Activated CD4-positive, alpha-beta T cell treated with anti-CD3 and anti-CD28 coated beads for 36 hours (primary cell): ENCODE measurements around the gene HTRA2. TPM values are rescaled to one million over a fixed set of nuclear protein-coding genes. Genes with fewer than 3 reads are reported as not detected.

Experiments
- ATAC-seq: fragments of 200-7000 bp; cut with Tn5 transposase; one replicate; pipeline ENCODE4 v1.10.0; 2021; ENCODE audit warnings: mild to moderate bottlenecking, moderate library complexity
- CTCF ChIA-PET: fragments of 350-600 bp; sonication (Branson Sonifier 250); formaldehyde crosslinking; loops from one replicate; lab custom pipeline; 2021; ENCODE audit warnings: antibody characterized with exemption; lab: Charles Lee
- POLR2A ChIA-PET: fragments of 350-600 bp; sonication (Branson Sonifier 250); formaldehyde crosslinking; loops from one replicate; lab custom pipeline; 2021; ENCODE audit warnings: antibody characterized with exemption, inconsistent platforms; lab: Charles Lee
- DNase-seq: peaks from one replicate; pipeline ENCODE4 v3.0.0-alpha.2; 2020
- H3K27ac Mint-ChIP-seq: one replicate; pipeline ENCODE4 v1.8.0; 2021; ENCODE audit warnings: mixed read lengths
- H3K27me3 Mint-ChIP-seq: one replicate; pipeline ENCODE4 v1.8.0; 2021; ENCODE audit warnings: mixed read lengths
- H3K36me3 Mint-ChIP-seq: one replicate; pipeline ENCODE4 v1.8.0; 2021; ENCODE audit warnings: low read depth, mixed read lengths
- H3K4me1 Mint-ChIP-seq: one replicate; pipeline ENCODE4 v1.8.0; 2021; ENCODE audit warnings: mixed read lengths
- H3K4me3 Mint-ChIP-seq: one replicate; pipeline ENCODE4 v1.8.0; 2021; ENCODE audit warnings: mild to moderate bottlenecking, moderate library complexity, mixed read lengths
- H3K9me3 Mint-ChIP-seq: one replicate; pipeline ENCODE4 v1.8.0; 2021; ENCODE audit warnings: low read depth, mixed read lengths
- intact Hi-C, 2 experiments: fragments of 100-400 bp; cut with DNase I in 1 of 2; cut with micrococcal nuclease in 1 of 2; formaldehyde crosslinking; loops; one replicate each; pipeline versions ENCODE4 v1.14.2 to v1.15.1; 2022 to 2024; cut with DNase I, micrococcal nuclease
- total RNA-seq, 2 experiments: library from RNA; stranded (reverse); gene quantifications; one replicate each; pipeline ENCODE4 v1.2.3, GENCODE V29; 2021

HTRA2 gene
- total RNA-seq, 2 experiments from 2014 or later = 43.5 to 47.7 TPM

DNA sequence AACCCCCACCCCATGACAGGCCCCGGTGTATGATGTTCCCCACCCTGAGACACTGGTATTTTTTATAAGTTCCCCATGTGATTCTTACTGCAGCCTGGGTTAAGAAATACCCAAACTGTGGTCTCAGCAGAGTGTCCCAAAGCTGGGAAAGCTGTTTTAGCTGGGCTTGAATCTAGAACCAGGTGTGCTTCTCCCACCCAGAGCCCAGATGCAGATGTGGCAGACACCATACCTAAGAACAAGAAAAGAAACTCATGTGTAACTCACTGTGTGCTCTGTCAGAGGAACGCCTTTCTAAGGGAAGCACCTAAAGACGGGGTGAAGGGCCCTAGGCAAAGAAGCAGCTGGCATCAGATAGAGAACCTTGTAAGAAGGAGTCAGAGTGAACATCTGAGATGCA, 48.7 kb downstream of the HTRA2 start:
- no peaks in the 10 kb centered on the region for H3K36me3 Mint-ChIP-seq
- H3K9me3 Mint-ChIP-seq = no peaks in the 10 kb centered on the region
- CTCF ChIA-PET = interaction anchor here (1.3 to 2.9 kb wide), 2 partner anchors 9 to 21 kb away, joined by 3 to 18 read pairs; no protein-coding TSS in a partner anchor
- POLR2A ChIA-PET = no interaction called here
- intact Hi-C loops = loop anchor here in 1 of 2 experiments (5.0 kb wide), 1 partner anchor 254 kb away; the partner anchor contains the start of gene HK2
- peaks cover 1% of the 10 kb centered on the region for H3K27me3 Mint-ChIP-seq
- DNase-seq = no peak
- H3K4me1 Mint-ChIP-seq = peaks cover 24% of the 10 kb centered on the region
- no peak overlapping the region for H3K4me3 Mint-ChIP-seq
- ATAC-seq = peak; percentile 28
- H3K27ac Mint-ChIP-seq = no peak overlapping the region

- intact Hi-C loops = no loop called here
- Mint-ChIP-seq H3K27ac (no peak overlapping the region), H3K4me3 (no peak overlapping the region), H3K9me3 (no peaks in the 10 kb centered on the region), H3K36me3 (no peaks in the 10 kb centered on the region), H3K4me1 (peaks cover 33% of the 10 kb centered on the region), H3K27me3 (peaks cover 1% of the 10 kb centered on the region)
- CTCF ChIA-PET = no interaction called here
- POLR2A ChIA-PET = no interaction called here
- DNase-seq (no peak), ATAC-seq (no peak)
Observed at GRCh38 chr2:74581463-74581862, 51.7 kb downstream of the HTRA2 start.

- Mint-ChIP-seq H3K4me1 (peaks cover 33% of the 10 kb centered on the region), H3K27ac (no peak overlapping the region), H3K4me3 (no peak overlapping the region), H3K36me3 (no peaks in the 10 kb centered on the region), H3K9me3 (no peaks in the 10 kb centered on the region), H3K27me3 (peaks cover 1% of the 10 kb centered on the region)
- intact Hi-C loops = no loop called here
- POLR2A ChIA-PET = no interaction called here
- DNase-seq = no peak
- ATAC-seq = no peak
- CTCF ChIA-PET = interaction anchor here (0.6 to 1.8 kb wide), 3 partner anchors 11 to 52 kb away, joined by 3 to 7 read pairs (median 6); no protein-coding TSS in a partner anchor
Observed at GRCh38 chr2:74582184-74582583, 52.5 kb downstream of the HTRA2 start.

Other genes starting within 250 kb of the HTRA2 start
- 1 to 10 TPM; 2.2 to 2.7 TPM for gene SLC4A5, start 186.5 kb upstream of the HTRA2 start, total RNA-seq
- 100 to 1,000 TPM in 1 of 2 experiments, 10 to 100 TPM in 1; 78.1 to 132 TPM for gene DCTN1, start 149.6 kb upstream of the HTRA2 start, total RNA-seq
- gene C2orf81, start 108.3 kb upstream of the HTRA2 start, total RNA-seq = 1 to 10 TPM; 4.5 to 4.9 TPM
- 100 to 1,000 TPM; 103 to 119 TPM for gene WDR54, start 108.2 kb upstream of the HTRA2 start, total RNA-seq
- gene RTKN, start 88.0 kb upstream of the HTRA2 start, total RNA-seq = 1 to 10 TPM; 1.8 to 2.5 TPM
- gene INO80B, start 74.8 kb upstream of the HTRA2 start, total RNA-seq = 10 to 100 TPM; 24.2 to 25.6 TPM
- gene WBP1, start 71.5 kb upstream of the HTRA2 start, total RNA-seq = 10 to 100 TPM; 24.9 to 30.2 TPM
- 10 to 100 TPM; 44.2 to 48.9 TPM for gene MOGS, start 64.6 kb upstream of the HTRA2 start, total RNA-seq
- gene MRPL53, start 57.3 kb upstream of the HTRA2 start, total RNA-seq = 10 to 100 TPM; 87.4 to 88.5 TPM
- 10 to 100 TPM in 1 of 2 experiments, 1 to 10 TPM in 1; 9.7 to 13.2 TPM for gene CCDC142, start 46.9 kb upstream of the HTRA2 start, total RNA-seq
- 10 to 100 TPM; 24.0 to 24.6 TPM for gene TTC31, start 46.9 kb upstream of the HTRA2 start, total RNA-seq
- gene LBX2, start 30.3 kb upstream of the HTRA2 start, total RNA-seq = under 1 TPM in 1 of 2 experiments, not detected in 1; 0.28 TPM
- 10 to 100 TPM; 21.7 to 28.7 TPM for gene PCGF1, start 22.2 kb upstream of the HTRA2 start, total RNA-seq
- gene TLX2, start 15.5 kb upstream of the HTRA2 start, total RNA-seq = under 1 TPM; 0.18 to 0.21 TPM
- gene DQX1, start 3.7 kb upstream of the HTRA2 start, total RNA-seq = under 1 TPM; 0.40 to 0.41 TPM
- 100 to 1,000 TPM in 1 of 2 experiments, 10 to 100 TPM in 1; 92.0 to 122 TPM for gene AUP1, start 227 bp upstream of the HTRA2 start, total RNA-seq
- gene LOXL3, start 24.0 kb downstream of the HTRA2 start, total RNA-seq = under 1 TPM; 0.86 to 0.96 TPM
- gene DOK1, start 24.8 kb downstream of the HTRA2 start, total RNA-seq = 10 to 100 TPM; 17.2 to 17.9 TPM
- under 1 TPM; 0.18 to 0.33 TPM for gene M1AP, start 118.4 kb downstream of the HTRA2 start, total RNA-seq
- gene SEMA4F, start 124.3 kb downstream of the HTRA2 start, total RNA-seq = 1 to 10 TPM; 5.7 to 7.4 TPM